GM19455 (cell line): ENCODE data around the gene TXLNA.
A peak's percentile ranks its signal among the peaks of the same experiment; 100 is the strongest.

ENCODE experiments used
- ATAC-seq: cut with Tn5 transposase; IDR thresholded peaks from one replicate; pipeline ENCODE4 v1.9.1; 2021; ENCODE audit not compliant: unreplicated experiment

TXLNA gene

GRCh38 chr1:32208469-32208868 lies 29.0 kb downstream of the TXLNA start:
- ATAC-seq: no peak

GRCh38 chr1:32208891-32209328 lies 29.4 kb downstream of the TXLNA start, which contains the start of gene DCDC2B:
DCDC2B (plus strand) TSS chr1:32209089; CDS start chr1:32209094, 5 bp downstream.
- no peak for ATAC-seq

- no peak for ATAC-seq
Observed at GRCh38 chr1:32215629-32216480, 36.4 kb downstream of the TXLNA start.

- no peak for ATAC-seq
Observed at GRCh38 chr1:32216566-32216965, 37.1 kb downstream of the TXLNA start.

GRCh38 chr1:32219022-32219421 lies 39.5 kb downstream of the TXLNA start:
- no peak for ATAC-seq

- ATAC-seq: no peak
Observed at GRCh38 chr1:32220746-32221580, 41.5 kb downstream of the TXLNA start.

GRCh38 chr1:32221581-32221979 lies 42.1 kb downstream of the TXLNA start:
- no peak for ATAC-seq

- ATAC-seq: peak; percentile 92
Observed at GRCh38 chr1:32221980-32222755, 42.7 kb downstream of the TXLNA start, which contains the start of the genes EIF3I and TMEM234. EIF3I (plus strand) TSS chr1:32222407; CDS start chr1:32222442, 35 bp downstream. TMEM234 (minus strand) TSS chr1:32222353; CDS start chr1:32222322, 31 bp downstream.

- ATAC-seq: no peak
Observed at GRCh38 chr1:32223683-32224082, 44.2 kb downstream of the TXLNA start.

GRCh38 chr1:32224285-32224684 lies 44.8 kb downstream of the TXLNA start:
- no peak for ATAC-seq

GRCh38 chr1:32228771-32229170 lies 49.3 kb downstream of the TXLNA start:
- no peak for ATAC-seq

- ATAC-seq: no peak
Observed at GRCh38 chr1:32231843-32232432, 52.5 kb downstream of the TXLNA start.

GRCh38 chr1:32232558-32233304 lies 53.3 kb downstream of the TXLNA start:
- no peak for ATAC-seq

GRCh38 chr1:32234792-32235191 lies 55.3 kb downstream of the TXLNA start:
- ATAC-seq: no peak

GRCh38 chr1:32239337-32239736 lies 59.9 kb downstream of the TXLNA start:
- ATAC-seq: no peak

- no peak for ATAC-seq
Observed at GRCh38 chr1:32239790-32240139, 60.3 kb downstream of the TXLNA start.

- no peak for ATAC-seq
Observed at GRCh38 chr1:32240140-32240951, 60.9 kb downstream of the TXLNA start.

- ATAC-seq: peak; percentile 55
Observed at GRCh38 chr1:32241001-32241763, 61.7 kb downstream of the TXLNA start.
